ENCODE results near the gene EXOSC3. TPM values are rescaled to one million over a fixed set of nuclear protein-coding genes. Genes with fewer than 3 reads are reported as not detected.
"Not testable (repeated sequence)": the region's sequence is repeated elsewhere in the genome, so short reads cannot be mapped to it uniquely, and the experiment has no call there.

The EXOSC3 gene
- total and polyA plus RNA-seq, 2 experiments from 2014 or later: 48.0 to 51.6 TPM

GRCh38 chr9:37812773-37813379, 28.0 kb upstream of the EXOSC3 start:
- Histone ChIP-seq H3K27me3 (no peaks in the 10 kb centered on the region), H3K4me1 (ENCODE audit: low read depth) (no peaks in the 10 kb centered on the region), H3K27ac (no peak overlapping the region), H3K9me3 (ENCODE audit: low read depth) (no peaks in the 10 kb centered on the region), H3K4me3 (no peak overlapping the region), H3K36me3 (no peaks in the 10 kb centered on the region)
- no peak for DNase-seq (ENCODE audit: low read depth in 1 of 2, low spot score in 1 of 2)
- no peak for TF ChIP-seq CTCF (IDR thresholded peaks at IDR 0.05; ENCODE audit: low read depth, low read length)

GRCh38 chr9:37811906-37812476, 27.1 kb upstream of the EXOSC3 start:
- H3K27me3 ChIP-seq: no peaks in the 10 kb centered on the region
- H3K4me1 ChIP-seq (ENCODE audit: low read depth): no peaks in the 10 kb centered on the region
- no peaks in the 10 kb centered on the region for H3K36me3 ChIP-seq
- H3K4me3 ChIP-seq: no peak overlapping the region
- H3K9me3 ChIP-seq (ENCODE audit: low read depth): no peaks in the 10 kb centered on the region
- no peak for TF ChIP-seq CTCF (IDR thresholded peaks at IDR 0.05; ENCODE audit: low read depth, low read length)
- no peak overlapping the region for H3K27ac ChIP-seq
- no peak for DNase-seq (ENCODE audit: low read depth in 1 of 2, low spot score in 1 of 2)

GRCh38 chr9:37809676-37810075, 24.8 kb upstream of the EXOSC3 start:
- H3K27ac ChIP-seq; H3K9me3 ChIP-seq (ENCODE audit: low read depth); H3K36me3 ChIP-seq; H3K27me3 ChIP-seq; H3K4me3 ChIP-seq; DNase-seq (ENCODE audit: low read depth in 1 of 2, low spot score in 1 of 2); H3K4me1 ChIP-seq (ENCODE audit: low read depth): not testable (repeated sequence)

GRCh38 chr9:37806271-37806670, 21.4 kb upstream of the EXOSC3 start:
- no peak overlapping the region for H3K27ac ChIP-seq
- H3K4me3 ChIP-seq: no peak overlapping the region
- TF ChIP-seq CTCF (IDR thresholded peaks at IDR 0.05; ENCODE audit: low read depth, low read length): no peak
- no peaks in the 10 kb centered on the region for H3K9me3 ChIP-seq (ENCODE audit: low read depth)
- H3K27me3 ChIP-seq: no peaks in the 10 kb centered on the region
- no peaks in the 10 kb centered on the region for H3K36me3 ChIP-seq
- peaks cover 12% of the 10 kb centered on the region for H3K4me1 ChIP-seq (ENCODE audit: low read depth)
- no peak for DNase-seq (ENCODE audit: low read depth in 1 of 2, low spot score in 1 of 2)

GRCh38 chr9:37801959-37802711, 17.3 kb upstream of the EXOSC3 start:
- DNase-seq (ENCODE audit: low read depth in 1 of 2, low spot score in 1 of 2): no peak
- H3K4me3 ChIP-seq: peak overlapping the region; percentile 84
- no peaks in the 10 kb centered on the region for H3K36me3 ChIP-seq
- no peak overlapping the region for H3K27ac ChIP-seq
- TF ChIP-seq CTCF (IDR thresholded peaks at IDR 0.05; ENCODE audit: low read depth, low read length): no peak
- H3K4me1 ChIP-seq (ENCODE audit: low read depth): peaks cover 12% of the 10 kb centered on the region
- H3K9me3 ChIP-seq (ENCODE audit: low read depth): no peaks in the 10 kb centered on the region
- no peaks in the 10 kb centered on the region for H3K27me3 ChIP-seq

GRCh38 chr9:37801287-37801850, 16.5 kb upstream of the EXOSC3 start:
- peaks cover 12% of the 10 kb centered on the region for H3K4me1 ChIP-seq (ENCODE audit: low read depth)
- H3K27ac ChIP-seq: peak overlapping the region; percentile 92
- H3K27me3 ChIP-seq: peaks cover 3% of the 10 kb centered on the region
- no peak for TF ChIP-seq CTCF (IDR thresholded peaks at IDR 0.05; ENCODE audit: low read depth, low read length)
- peak overlapping the region; percentile 84 for H3K4me3 ChIP-seq
- H3K36me3 ChIP-seq: no peaks in the 10 kb centered on the region
- no peaks in the 10 kb centered on the region for H3K9me3 ChIP-seq (ENCODE audit: low read depth)
- peak; percentile 35 to 52 for DNase-seq (ENCODE audit: low read depth in 1 of 2, low spot score in 1 of 2)

Data from cardiac muscle cell (in vitro differentiated cells and primary cell).